DND-41 (cell line): Measurements from ENCODE around the gene SLC6A11.

Experiments used
- CTCF ChIP-seq: IDR thresholded peaks from 2 replicates; pipeline ENCODE4 v1.5.1; 2012; ENCODE audit warnings: borderline replicate concordance, low read length, moderate library complexity, mild to moderate bottlenecking; ENCODE audit not compliant: poor library complexity, severe bottlenecking; ENCODE audit errors: extremely low read depth
- EZH2 ChIP-seq: IDR thresholded peaks from 3 replicates; pipeline ENCODE4 v1.6.1; 2012; ENCODE audit warnings: borderline replicate concordance, low read depth, mild to moderate bottlenecking, moderate library complexity, low read length, inconsistent platforms; ENCODE audit not compliant: severe bottlenecking

GRCh38 chr3:10815487-10815886, 541 bp upstream of the SLC6A11 start:
- TF ChIP-seq CTCF (no peak), EZH2 (no peak)
